Prostate gland (tissue), 2 donors: ENCODE data around the gene XCR1. TPM values are rescaled to one million over a fixed set of nuclear protein-coding genes. Genes with fewer than 3 reads are reported as not detected.
"Not testable (repeated sequence)": the region's sequence is repeated elsewhere in the genome, so short reads cannot be mapped to it uniquely, and the experiment has no call there.

Source experiments
- DNase-seq: peaks from one replicate; pipeline ENCODE4 v3.0.0-alpha.2; 2019; ENCODE audit warnings: low spot score
- H3K27ac ChIP-seq, 2 donors: fragments of 200-600 bp; sonication (generic); 2 replicates each; pipeline ENCODE4 v1.5.1; 2017 to 2019
- H3K27me3 ChIP-seq: fragments of 200-600 bp; sonication (generic); replicated peaks from 2 replicates; pipeline ENCODE4 v1.5.1; 2019; ENCODE audit not compliant: insufficient read depth
- H3K36me3 ChIP-seq, 2 donors: fragments of 200-600 bp; sonication (generic); 1 replicate in 1 of 2; 2 replicates in 1 of 2; pipeline versions ENCODE4 v1.5.1 to v1.8.1; 2017 to 2019
- H3K4me1 ChIP-seq: fragments of 200-600 bp; sonication (generic); replicated peaks from 2 replicates; pipeline ENCODE4 v1.5.1; 2019
- H3K4me3 ChIP-seq, 2 donors: fragments of 200-600 bp; sonication (generic); 2 replicates each; pipeline ENCODE4 v1.5.1; 2017 to 2019
- H3K9me3 ChIP-seq: fragments of 200-600 bp; sonication (generic); 2 replicates; pipeline ENCODE4 v1.5.1; 2017
- POLR2A ChIP-seq: fragments of 450-650 bp; IDR thresholded peaks from one replicate; pipeline ENCODE4 v1.6.1; 2016; ENCODE audit warnings: antibody characterized with exemption, mild to moderate bottlenecking
- POLR2AphosphoS5 ChIP-seq: sonication (generic); formaldehyde crosslinking; IDR thresholded peaks from one replicate; pipeline ENCODE4 v1.6.1; 2017; ENCODE audit warnings: antibody characterized with exemption
- WGBS: methylation state at CpG from one replicate; pipeline ENCODE4 v1.1.5; 2018; 5-methylcytosine and 5-hydroxymethylcytosine counted together
- intact Hi-C: fragments of 100-400 bp; cut with DNase I; formaldehyde crosslinking; loops from one replicate; pipeline ENCODE4 v1.14.2; 2022
- total RNA-seq, 2 donors: library from RNA; depleted of rRNA; stranded (reverse); fragments of >200 nt; gene quantifications; one replicate each; pipeline ENCODE4 v1.1.0, GENCODE V29; 2016
- TF ChIP-seq, protein P1 (sequence below), 4 experiments: fragments of 200-600 bp in 2 of 4; fragments of 450-650 bp in 2 of 4; sonication (generic) in 2 of 4; IDR thresholded peaks; 1 replicate in 3 of 4; 2 replicates in 1 of 4; pipeline ENCODE4 v1.5.1; 2016 to 2019; ENCODE audit warnings: antibody characterized with exemption in 4 of 4, mild to moderate bottlenecking in 2 of 4, moderate library complexity in 2 of 4

The XCR1 gene
- total RNA-seq, 2 donors from 2014 or later = not detected

DNA sequence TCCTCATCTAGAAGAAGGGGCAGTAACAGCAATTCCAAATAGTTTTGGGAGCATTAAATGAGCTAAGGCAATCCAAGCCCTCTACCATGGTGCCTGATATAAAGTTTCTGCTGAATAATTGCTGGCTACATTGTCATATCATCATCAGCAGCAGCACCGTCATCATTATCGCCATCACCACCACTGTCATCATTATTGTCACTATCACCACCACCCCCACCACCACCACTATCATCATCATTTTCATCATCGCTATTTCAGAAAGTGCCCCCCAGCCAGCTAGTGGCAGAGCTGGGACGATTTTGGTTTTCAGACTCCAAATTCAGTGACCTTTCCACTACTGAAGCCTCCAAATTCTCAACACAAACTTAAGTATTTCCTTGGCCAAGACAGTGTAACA is 15.0 kb downstream of the XCR1 start:
- H3K4me3 ChIP-seq = no peak overlapping the region
- TF ChIP-seq, protein P1, sequence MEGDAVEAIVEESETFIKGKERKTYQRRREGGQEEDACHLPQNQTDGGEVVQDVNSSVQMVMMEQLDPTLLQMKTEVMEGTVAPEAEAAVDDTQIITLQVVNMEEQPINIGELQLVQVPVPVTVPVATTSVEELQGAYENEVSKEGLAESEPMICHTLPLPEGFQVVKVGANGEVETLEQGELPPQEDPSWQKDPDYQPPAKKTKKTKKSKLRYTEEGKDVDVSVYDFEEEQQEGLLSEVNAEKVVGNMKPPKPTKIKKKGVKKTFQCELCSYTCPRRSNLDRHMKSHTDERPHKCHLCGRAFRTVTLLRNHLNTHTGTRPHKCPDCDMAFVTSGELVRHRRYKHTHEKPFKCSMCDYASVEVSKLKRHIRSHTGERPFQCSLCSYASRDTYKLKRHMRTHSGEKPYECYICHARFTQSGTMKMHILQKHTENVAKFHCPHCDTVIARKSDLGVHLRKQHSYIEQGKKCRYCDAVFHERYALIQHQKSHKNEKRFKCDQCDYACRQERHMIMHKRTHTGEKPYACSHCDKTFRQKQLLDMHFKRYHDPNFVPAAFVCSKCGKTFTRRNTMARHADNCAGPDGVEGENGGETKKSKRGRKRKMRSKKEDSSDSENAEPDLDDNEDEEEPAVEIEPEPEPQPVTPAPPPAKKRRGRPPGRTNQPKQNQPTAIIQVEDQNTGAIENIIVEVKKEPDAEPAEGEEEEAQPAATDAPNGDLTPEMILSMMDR (IDR thresholded peaks at IDR 0.05) = no peak
- TF ChIP-seq POLR2AphosphoS5 = no peak
- no peak for TF ChIP-seq POLR2A
- WGBS = 91% methylated on average over 4 of the region's 4 CpGs
- H3K36me3 ChIP-seq = no peaks in the 10 kb centered on the region
- H3K27ac ChIP-seq = no peak overlapping the region
- intact Hi-C loops = no loop called here
- no peak for DNase-seq
- no peaks in the 10 kb centered on the region for H3K9me3 ChIP-seq
- no peaks in the 10 kb centered on the region for H3K27me3 ChIP-seq
- H3K4me1 ChIP-seq = no peaks in the 10 kb centered on the region

DNA sequence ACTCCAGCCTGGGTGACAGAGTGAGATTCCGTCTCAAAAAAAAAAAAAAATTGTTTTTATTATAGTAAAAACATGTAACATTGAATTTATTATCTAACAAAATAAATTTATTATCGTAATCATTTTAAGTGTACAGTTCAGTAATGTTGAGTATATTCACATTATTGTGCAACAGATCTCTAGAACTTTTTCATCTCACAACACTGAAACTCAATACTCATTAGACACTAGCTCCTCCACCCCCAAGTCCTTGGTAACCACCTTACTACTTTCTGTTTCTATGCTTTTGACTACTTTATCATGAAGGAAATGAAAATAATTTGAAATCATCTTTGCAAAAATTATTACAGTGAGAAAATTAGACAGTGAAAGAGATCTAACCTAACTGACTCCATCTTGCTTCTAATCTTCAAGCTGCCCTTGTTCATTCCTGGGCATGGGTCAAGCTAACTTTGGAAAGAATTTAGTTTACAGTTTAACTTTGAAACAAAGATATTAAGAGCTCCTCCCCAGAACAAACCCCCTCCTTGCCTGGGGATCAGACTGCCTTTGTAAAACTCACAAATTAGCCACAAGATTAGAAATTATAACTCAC is 16.7 kb downstream of the XCR1 start:
- Histone ChIP-seq H3K4me3 (no peak overlapping the region), H3K9me3 (no peaks in the 10 kb centered on the region), H3K27me3 (no peaks in the 10 kb centered on the region), H3K27ac (no peak overlapping the region), H3K4me1 (no peaks in the 10 kb centered on the region), H3K36me3 (no peaks in the 10 kb centered on the region)
- TF ChIP-seq POLR2A (no peak), POLR2AphosphoS5 (no peak)
- TF ChIP-seq, protein P1 (IDR thresholded peaks at IDR 0.05) = no peak
- intact Hi-C loops = no loop called here
- 95% methylated on average over 2 of the region's 2 CpGs for WGBS
- DNase-seq = no peak

DNA sequence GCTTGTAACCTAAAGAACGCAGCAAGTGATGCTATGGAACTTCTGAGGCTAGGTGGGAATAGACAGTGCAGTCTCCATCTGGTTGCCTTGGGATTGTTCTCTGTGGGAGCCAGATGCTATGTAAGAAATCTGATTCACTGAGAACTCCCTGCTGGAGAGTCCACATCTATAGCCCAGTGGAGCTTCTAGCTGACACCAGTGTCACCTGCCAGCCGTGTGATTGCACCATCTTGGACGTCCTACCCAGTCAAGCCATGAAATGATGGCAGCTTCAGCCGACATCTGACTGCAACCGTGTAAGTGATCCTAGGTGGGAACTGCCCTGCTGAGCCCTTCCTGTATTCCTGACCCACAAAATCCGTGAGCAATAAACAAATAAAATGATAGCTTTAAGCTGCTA is 19.2 kb downstream of the XCR1 start:
- Histone ChIP-seq H3K27me3 (no peaks in the 10 kb centered on the region), H3K27ac (no peak overlapping the region), H3K36me3 (no peaks in the 10 kb centered on the region), H3K9me3 (no peaks in the 10 kb centered on the region), H3K4me1 (no peaks in the 10 kb centered on the region), H3K4me3 (no peak overlapping the region)
- WGBS = 85% methylated on average over 6 of the region's 6 CpGs
- no peak for TF ChIP-seq POLR2AphosphoS5
- TF ChIP-seq, protein P1 (IDR thresholded peaks at IDR 0.05) = no peak
- no peak for DNase-seq
- intact Hi-C loops = no loop called here

DNA sequence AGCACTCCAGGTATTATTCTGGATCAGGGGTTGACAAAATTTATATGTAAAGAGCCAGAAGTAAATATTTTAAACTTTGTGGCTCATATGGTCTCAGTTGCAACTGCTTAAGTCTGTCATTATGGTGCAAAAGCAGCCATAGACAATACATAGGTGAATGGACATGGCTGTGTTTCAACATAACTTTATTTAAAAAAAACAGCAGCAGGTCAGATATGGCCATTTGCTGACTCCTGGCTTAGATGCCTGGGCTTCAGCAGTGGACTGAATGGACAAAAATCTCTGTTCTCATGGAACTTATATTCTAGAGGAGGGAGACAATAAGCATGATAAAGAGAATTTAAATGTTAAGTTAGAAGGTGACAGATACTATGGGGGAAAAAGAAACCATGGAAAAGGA is 20.0 kb downstream of the XCR1 start:
- Histone ChIP-seq H3K27ac (no peak overlapping the region), H3K9me3 (no peaks in the 10 kb centered on the region), H3K4me3 (no peak overlapping the region), H3K4me1 (no peaks in the 10 kb centered on the region), H3K36me3 (no peaks in the 10 kb centered on the region), H3K27me3 (no peaks in the 10 kb centered on the region)
- intact Hi-C loops = no loop called here
- no peak for TF ChIP-seq POLR2A
- no peak for TF ChIP-seq POLR2AphosphoS5
- TF ChIP-seq, protein P1 (IDR thresholded peaks at IDR 0.05) = no peak
- no peak for DNase-seq

DNA sequence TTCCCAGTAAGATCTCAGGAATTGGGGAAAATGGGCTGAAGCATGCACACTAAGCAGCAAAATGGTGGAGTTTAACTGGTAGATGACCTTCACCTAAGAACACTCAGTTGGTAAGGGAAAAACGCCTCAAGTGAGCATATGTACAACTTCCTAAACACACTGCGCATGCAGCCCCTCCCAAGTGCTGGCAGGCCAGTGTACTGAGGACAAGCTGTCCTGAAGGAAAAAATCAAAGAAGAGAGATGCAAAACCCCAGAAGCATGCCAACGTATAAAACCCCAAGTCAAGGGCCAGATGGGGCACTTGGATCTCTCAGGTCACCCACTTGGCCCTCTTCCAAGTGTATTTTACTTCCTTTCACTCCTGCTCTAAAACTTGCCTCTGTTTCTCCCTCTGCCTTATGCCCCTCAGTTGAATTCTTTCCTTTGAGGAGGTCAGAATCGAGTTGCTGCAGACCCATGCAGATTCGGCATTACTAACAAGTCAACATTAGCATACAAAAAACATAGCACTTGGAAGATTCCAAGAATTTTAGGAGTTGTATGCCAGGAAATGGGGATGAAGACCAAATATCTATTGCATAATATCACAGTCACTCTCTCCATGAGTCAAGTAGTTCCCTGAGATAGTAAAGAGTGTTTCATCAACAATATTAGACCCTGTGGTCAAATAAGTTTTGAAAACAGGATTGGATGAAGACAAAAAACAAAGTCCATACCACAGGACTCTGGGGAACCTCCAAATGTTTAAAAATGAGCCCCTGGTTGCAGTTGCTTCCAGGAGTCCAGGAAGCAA is 20.8 kb downstream of the XCR1 start:
- no peak overlapping the region for H3K4me3 ChIP-seq
- DNase-seq = no peak
- 77% methylated on average over 5 of the region's 5 CpGs for WGBS
- intact Hi-C loops = no loop called here
- TF ChIP-seq POLR2AphosphoS5 (no peak), POLR2A (no peak)
- TF ChIP-seq, protein P1 (IDR thresholded peaks at IDR 0.05) = no peak
- no peaks in the 10 kb centered on the region for H3K9me3 ChIP-seq
- no peaks in the 10 kb centered on the region for H3K36me3 ChIP-seq
- no peaks in the 10 kb centered on the region for H3K4me1 ChIP-seq
- H3K27ac ChIP-seq = no peak overlapping the region
- no peaks in the 10 kb centered on the region for H3K27me3 ChIP-seq

DNA sequence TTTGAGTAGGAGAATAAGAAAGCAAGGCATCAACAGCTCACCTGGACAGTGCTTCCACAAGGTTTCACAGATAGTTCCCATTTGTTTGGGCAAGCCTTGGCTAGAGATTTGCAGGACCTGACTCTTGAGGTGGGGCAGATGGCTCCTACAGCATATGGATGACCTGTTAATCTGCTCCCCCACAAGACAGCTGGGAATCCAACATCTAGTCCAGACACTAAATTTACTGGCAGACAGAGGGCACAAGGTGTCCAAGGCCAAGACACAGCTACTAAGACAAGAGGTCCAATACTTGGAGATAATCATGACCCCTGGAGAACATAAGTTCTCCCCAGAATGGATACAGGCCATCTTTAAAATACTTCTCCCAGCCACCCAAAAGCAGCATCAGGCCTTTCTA is 23.6 kb downstream of the XCR1 start:
- H3K27ac ChIP-seq, H3K36me3 ChIP-seq, DNase-seq, H3K4me3 ChIP-seq, H3K27me3 ChIP-seq, H3K4me1 ChIP-seq, H3K9me3 ChIP-seq, intact Hi-C loops: not testable (repeated sequence)
